Right renal cortex interstitium (tissue), 3 donors: ENCODE measurements around the gene ISG20. TPM values are rescaled to one million over a fixed set of nuclear protein-coding genes. Genes with fewer than 3 reads are reported as not detected.

Source experiments
- DNase-seq, 3 donors: peaks; one replicate each; pipeline ENCODE4 v3.0.0-alpha.2; 2013; ENCODE audit warnings: low read depth in 3 of 3, low spot score in 2 of 3
- polyA plus RNA-seq, 3 donors: library from polyadenylated mRNA; unstranded; fragments of 120-200 nt; gene quantifications; one replicate each; pipeline ENCODE4 v1.2.1, GENCODE V29; 2013; ENCODE audit not compliant: insufficient read length in 3 of 3

Gene ISG20
- 1 to 10 TPM in 2 of 3 donors, under 1 TPM in 1; 1.00 to 1.3 (median 1.2) TPM for polyA plus RNA-seq

DNA sequence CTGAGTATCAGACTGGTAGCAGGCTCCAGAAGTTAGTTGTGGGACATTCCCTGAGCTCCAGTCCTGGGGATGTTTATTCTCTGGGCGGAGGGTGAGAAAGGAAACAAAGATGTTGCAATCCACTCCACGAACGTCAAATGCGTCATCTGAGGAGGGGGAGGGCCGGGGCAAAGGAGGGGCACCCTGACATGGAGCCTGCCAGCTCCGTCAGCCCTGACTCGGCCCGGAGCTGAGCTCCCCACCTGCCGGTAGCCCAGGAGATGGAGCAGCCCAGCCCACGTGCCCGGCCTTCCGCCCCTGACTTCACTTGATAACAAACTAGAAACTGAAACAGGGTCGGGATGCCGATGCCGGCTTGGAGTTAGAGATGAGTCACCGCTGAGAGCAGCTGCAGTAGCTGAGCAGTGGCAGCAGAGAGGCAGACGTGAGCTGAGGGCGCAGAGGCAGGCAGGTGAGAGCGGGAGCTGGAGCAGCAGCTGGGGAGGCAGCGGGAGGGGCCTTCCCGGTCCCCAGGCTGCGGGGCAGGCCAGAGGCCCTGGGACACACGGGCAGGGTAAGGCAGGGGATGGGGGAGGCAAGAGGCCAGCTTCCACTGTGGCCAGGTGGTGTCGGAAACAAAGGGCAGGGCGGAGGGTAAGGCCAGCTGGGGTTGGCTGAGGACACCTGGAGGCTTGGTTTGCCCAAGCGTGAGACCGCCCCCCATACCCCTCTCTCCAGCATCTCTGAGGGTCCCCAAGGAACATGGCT lies at the start of gene ISG20:
Gene ISG20, plus strand, starts transcription at position 391 of the 747 bp plus-strand sequence. Its CDS starts 351 bp downstream, at position 742.
- no peak for DNase-seq

GRCh38 chr15:88590759-88591158 lies 48.1 kb upstream of the ISG20 start:
- no peak for DNase-seq

DNA sequence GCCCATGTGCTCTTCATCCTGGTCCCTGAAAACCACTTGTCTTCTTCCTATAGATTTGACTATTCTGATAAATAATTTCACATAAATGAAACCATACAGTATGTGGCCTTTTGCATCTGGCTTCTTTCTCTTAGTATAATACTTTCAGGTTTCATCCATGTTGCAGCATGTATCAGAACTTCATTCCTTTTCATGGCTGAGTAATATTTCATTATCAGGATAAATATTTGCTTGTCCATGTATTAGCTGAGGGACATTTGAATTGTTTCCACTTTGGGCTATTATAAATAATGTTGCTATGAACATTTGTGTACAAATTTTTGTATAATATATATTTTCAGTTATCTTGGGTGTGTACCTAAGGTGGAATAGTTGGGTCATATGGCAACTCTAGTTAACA lies 47.4 kb upstream of the ISG20 start:
- no peak for DNase-seq

DNA sequence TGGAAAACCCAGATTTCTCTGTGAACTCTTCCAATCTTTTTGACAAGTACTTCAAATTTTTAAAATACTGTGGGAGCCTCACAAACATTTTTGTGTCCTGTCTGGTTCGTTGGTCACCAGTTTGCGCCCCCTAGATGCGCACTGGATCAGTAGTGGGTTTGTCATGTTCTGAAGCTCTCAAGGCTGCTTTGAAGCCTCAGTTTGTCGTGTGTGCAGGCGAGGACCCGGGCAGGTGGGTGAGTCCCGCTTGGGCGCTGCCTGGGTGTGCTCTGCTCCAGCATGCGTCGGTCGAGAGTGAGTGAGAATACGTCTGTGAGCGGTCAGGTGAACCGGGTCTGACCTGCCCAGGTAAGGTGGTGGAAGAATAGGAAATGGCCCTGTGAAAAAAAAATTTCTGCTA lies 34.9 kb upstream of the ISG20 start:
- no peak for DNase-seq

- no peak for DNase-seq
Measured at GRCh38 chr15:88604381-88605188, 34.2 kb upstream of the ISG20 start.

DNA sequence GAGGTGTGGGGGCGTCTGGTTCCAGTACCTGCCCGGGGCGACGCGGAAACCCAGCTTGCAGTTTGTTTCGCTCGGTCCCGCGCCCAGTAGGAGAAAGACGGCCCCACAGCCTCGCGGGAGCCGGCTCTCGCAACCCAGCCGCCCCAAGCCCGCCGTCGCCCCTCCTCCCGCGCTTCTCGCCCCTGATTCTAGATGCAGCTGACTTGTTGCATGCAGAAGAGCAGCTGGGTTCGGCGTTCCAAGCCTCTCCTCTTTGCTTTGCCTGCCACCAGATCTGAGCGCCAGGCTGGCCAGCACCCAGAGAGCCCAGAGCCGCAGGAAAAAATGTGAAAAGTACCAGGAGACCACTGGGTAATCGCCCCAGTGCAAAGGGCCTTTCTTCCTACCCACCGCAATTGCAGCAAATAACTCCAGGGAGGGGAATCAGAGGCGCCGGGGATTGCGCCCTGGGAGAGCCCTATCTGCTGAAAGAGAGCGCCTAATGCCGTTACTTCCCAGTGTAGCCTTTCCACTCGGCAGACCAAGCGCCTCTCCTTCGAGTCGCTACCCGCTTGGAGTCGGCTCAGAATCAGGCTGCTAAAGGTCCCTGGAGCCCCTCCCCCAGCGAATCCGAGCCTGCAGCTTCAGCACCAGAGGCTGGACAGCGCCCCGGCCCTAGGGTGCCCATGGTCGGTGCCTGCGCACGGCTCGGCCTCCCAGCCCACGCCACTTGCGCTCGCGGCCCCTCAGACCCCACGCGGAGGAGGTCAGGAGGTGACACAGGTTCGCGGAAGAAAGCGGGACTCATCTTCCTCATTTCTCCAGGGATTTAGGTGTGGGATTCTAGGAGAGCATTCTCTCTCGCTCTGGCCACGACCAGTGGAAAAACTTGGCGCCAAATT lies 33.4 kb upstream of the ISG20 start:
- peak in 1 of 3 donors; percentile 61 for DNase-seq

- DNase-seq, result no peak
Measured at GRCh38 chr15:88606070-88606794, 32.6 kb upstream of the ISG20 start.

- DNase-seq, result no peak
Measured at GRCh38 chr15:88607951-88608350, 30.9 kb upstream of the ISG20 start.

GRCh38 chr15:88608607-88609181 lies 30.1 kb upstream of the ISG20 start:
- DNase-seq, result no peak

GRCh38 chr15:88609344-88610090 lies 29.3 kb upstream of the ISG20 start:
- DNase-seq, result no peak

GRCh38 chr15:88610701-88611231 lies 28.1 kb upstream of the ISG20 start:
- DNase-seq, result no peak

DNA sequence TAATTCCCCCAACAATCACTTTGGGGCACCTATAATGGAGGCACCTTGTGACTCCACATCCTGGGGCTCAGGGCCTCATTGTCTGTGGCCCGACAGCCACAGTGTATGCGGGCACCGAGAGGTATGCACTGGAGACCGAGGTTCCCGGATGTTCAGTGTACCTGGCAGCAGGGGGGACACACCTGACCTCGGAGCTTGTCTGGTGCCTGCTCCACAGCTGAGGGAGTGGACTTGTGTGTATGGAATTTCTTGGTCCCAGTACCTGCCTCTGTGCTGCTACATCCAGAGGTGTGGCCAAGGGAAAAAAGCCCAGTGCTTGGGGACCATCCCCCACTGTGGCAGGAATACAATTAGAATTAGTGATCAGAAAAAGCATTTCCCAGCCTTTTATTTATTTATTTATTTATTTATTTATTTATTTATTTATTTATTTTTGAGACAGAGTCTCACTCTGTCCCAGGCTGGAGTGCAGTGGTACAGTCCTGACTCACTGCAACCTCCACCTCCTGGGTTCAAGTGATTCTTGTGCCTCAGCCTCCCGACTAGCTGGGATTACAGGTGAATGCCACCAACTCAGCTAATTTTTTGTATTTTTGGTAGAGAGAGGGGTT lies 26.5 kb upstream of the ISG20 start:
- DNase-seq, result no peak

DNA sequence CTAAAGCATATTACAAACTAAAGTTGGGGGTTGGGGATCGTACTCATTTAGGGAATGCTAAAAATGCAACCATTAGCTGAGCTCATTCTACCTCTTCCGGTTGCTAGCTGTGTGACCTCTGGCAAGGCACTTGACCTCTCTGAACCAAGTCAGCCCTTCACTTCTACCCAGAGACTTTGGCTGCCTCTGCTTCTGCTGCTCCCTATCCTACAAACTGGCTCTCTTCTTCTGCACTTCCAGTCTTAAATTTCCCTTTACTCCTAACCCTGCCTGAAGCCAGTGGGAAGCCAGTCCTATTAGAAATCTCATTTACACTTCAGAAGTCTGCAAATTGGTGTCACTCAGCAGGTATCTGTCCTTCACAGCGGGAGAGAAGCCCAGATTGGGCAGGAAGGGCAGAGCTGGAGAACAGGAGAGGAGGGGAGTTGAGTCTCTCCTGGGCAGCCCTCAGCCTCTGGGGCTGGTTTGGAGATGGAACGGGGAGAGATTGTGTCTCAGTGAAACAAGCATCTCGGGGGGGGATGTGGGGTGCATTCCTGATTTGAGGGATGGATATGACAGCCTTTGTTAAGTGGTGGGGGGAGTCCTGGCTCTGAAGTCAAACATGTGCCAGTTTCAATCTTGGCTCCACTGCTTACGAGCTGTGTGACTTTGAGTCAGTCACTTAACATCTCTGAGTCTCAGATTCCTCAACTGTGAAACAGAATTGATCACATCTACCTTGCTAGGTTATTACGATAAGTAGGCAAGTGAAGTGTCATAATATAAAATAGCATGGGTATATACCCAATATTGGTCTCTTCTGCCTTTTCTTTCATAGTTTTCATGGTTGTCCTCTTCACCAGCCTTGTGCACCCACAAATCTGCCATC lies 25.5 kb upstream of the ISG20 start:
- DNase-seq, result no peak

DNA sequence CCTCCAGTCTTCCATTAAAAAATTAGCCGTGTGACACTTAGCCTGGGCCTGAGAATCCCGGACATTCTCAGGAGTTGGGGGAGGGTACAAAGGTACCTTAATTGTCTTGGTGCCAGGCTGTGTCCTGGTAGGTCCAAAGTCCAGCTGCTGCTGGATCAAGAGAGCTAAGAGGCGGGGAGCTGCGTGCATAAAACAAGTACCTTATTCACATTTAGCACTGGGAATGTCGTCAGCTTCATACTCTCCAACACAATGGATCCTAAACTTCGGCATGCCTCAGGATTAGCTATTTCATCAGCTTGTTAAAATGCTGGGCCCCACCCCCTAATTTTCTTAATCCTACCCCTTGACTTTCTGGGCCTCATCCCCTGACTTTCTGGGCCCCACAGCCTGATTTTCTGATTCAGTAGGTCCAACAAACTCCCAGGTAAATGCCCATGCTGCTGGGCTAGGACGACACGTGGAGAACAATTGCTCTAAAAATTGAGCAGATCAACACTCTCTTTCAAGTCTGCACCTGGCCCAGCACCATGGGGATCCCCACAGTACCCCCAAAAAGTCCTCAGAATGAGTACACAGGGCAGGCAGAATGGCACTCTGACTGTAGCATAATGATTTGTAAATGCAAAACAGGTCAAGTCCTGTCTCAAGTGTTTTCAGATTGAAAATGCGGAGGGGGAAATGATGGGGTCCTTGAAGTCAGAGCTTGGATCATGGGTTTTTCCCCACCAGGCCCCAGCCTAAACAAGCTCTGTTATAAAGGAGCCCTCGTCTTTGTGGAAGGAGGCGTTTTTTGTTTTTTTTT lies 23.3 kb upstream of the ISG20 start:
- no peak for DNase-seq

DNA sequence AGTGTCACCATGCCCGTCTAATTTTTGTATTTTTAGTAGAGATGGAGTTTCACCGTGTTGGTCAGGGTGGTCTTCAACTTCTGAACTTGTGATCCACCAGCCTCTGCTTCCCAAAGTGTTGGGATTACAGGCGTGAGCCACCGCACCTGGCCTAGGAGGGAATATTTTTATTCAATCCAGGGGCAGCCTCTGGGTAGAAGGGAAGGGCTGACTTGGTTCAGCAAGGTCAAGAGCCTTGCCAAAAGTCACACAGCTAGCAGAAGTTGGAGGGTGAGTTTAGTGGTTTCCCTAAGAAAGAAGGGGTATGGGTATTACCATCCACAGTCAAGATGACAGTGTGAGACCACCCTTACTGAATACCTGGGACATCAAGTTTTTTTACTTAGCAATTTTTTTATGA lies 22.6 kb upstream of the ISG20 start:
- no peak for DNase-seq

DNA sequence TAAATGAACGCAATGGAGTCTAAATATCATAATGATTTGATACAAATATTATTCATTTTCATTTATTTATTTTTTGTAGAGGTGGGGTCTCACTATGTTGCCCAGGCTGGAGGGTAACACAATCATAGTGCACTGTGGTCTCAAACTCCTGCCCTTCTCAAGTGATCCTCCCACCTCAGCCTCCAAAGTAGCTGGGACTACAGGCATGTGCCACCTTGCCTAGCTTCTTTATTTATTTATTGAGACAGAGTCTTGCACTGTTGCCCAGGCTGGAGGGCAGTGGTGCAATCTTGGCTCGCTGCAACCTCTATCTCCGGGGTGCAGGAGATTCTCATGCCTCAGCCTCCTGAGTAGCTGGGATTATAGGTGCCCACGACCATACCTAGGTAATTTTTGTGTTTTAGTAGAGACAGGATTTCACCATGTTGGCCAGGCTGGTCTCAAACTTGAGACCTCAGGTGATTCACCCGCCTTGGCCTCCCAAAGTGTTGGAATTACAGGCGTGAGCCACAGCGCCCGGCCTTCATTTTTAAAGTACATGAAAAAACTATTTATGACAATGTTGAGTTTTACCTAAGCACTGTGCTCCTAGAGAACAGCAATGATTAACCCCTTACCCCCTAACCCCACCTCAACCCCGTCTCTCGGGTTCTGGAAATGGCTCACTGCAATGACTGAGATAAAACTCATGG lies 21.6 kb upstream of the ISG20 start:
- no peak for DNase-seq
